Measurements from ENCODE around the gene RIPOR3. TPM values are rescaled to one million over a fixed set of nuclear protein-coding genes. Genes with fewer than 3 reads are reported as not detected.
"Not testable (repeated sequence)": the region's sequence is repeated elsewhere in the genome, so short reads cannot be mapped to it uniquely, and the experiment has no call there.

RIPOR3 gene
- total and polyA plus RNA-seq, 4 donors: 5.6 to 90.3 (median 16.3) TPM

DNA sequence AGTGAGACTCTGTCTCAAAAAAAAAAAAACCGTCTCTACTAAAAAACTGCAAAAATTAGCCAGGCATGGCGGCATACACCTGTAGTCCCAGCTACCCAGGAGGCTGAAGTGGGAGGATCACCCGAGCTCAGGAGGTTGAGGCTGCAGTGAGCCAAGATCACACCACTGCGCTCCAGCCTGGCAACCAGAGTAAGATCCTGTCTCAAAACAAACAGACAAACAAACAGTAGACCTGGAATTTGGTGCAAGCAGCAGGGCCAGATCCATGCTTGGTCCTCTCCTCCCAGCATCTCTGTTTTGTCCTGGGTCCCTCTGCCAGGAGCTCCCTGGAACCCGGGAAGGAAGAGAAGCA lies 11.6 kb downstream of the RIPOR3 start:
- TF ChIP-seq, protein P1, sequence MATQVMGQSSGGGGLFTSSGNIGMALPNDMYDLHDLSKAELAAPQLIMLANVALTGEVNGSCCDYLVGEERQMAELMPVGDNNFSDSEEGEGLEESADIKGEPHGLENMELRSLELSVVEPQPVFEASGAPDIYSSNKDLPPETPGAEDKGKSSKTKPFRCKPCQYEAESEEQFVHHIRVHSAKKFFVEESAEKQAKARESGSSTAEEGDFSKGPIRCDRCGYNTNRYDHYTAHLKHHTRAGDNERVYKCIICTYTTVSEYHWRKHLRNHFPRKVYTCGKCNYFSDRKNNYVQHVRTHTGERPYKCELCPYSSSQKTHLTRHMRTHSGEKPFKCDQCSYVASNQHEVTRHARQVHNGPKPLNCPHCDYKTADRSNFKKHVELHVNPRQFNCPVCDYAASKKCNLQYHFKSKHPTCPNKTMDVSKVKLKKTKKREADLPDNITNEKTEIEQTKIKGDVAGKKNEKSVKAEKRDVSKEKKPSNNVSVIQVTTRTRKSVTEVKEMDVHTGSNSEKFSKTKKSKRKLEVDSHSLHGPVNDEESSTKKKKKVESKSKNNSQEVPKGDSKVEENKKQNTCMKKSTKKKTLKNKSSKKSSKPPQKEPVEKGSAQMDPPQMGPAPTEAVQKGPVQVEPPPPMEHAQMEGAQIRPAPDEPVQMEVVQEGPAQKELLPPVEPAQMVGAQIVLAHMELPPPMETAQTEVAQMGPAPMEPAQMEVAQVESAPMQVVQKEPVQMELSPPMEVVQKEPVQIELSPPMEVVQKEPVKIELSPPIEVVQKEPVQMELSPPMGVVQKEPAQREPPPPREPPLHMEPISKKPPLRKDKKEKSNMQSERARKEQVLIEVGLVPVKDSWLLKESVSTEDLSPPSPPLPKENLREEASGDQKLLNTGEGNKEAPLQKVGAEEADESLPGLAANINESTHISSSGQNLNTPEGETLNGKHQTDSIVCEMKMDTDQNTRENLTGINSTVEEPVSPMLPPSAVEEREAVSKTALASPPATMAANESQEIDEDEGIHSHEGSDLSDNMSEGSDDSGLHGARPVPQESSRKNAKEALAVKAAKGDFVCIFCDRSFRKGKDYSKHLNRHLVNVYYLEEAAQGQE (IDR thresholded peaks at IDR 0.05): peak; percentile 15
- TF ChIP-seq NR2F2 (IDR thresholded peaks at IDR 0.05) (no peak), RAD21 (IDR thresholded peaks at IDR 0.05) (no peak), TAF1 (conservative IDR thresholded peaks at IDR 0.05) (no peak)
- Histone ChIP-seq H3K4me1 (ENCODE audit: control insufficient read depth in 4 of 4, insufficient read depth in 4 of 4, low read length in 3 of 4) (peaks cover 9 to 22% (median 21%) of the 10 kb centered on the region in 4 donors), H3K27me3 (ENCODE audit: control insufficient read depth in 4 of 4, insufficient read depth in 4 of 4, low read length in 3 of 4) (no peaks in the 10 kb centered on the region), H3K4me3 (ENCODE audit: low read depth in 1 of 3, low read length in 3 of 3) (no peak overlapping the region), H3K36me3 (ENCODE audit: control insufficient read depth in 4 of 4, insufficient read depth in 3 of 4, low read depth in 1 of 4, low read length in 3 of 4) (no peaks in the 10 kb centered on the region), H3K27ac (ENCODE audit: low read depth in 1 of 2, low read length in 2 of 2) (peak overlapping the region; percentile 78 to 86), H3K9ac (ENCODE audit: low read depth in 1 of 2, low read length in 2 of 2) (peak overlapping the region in 1 of 2 donors; percentile 64), H3K9me3 (ENCODE audit: control insufficient read depth in 4 of 4, low read length in 3 of 4) (no peaks in the 10 kb centered on the region)
- no peak for DNase-seq (ENCODE audit: low spot score)
- WGBS: 47% methylated on average over 5 of the region's 5 CpGs

DNA sequence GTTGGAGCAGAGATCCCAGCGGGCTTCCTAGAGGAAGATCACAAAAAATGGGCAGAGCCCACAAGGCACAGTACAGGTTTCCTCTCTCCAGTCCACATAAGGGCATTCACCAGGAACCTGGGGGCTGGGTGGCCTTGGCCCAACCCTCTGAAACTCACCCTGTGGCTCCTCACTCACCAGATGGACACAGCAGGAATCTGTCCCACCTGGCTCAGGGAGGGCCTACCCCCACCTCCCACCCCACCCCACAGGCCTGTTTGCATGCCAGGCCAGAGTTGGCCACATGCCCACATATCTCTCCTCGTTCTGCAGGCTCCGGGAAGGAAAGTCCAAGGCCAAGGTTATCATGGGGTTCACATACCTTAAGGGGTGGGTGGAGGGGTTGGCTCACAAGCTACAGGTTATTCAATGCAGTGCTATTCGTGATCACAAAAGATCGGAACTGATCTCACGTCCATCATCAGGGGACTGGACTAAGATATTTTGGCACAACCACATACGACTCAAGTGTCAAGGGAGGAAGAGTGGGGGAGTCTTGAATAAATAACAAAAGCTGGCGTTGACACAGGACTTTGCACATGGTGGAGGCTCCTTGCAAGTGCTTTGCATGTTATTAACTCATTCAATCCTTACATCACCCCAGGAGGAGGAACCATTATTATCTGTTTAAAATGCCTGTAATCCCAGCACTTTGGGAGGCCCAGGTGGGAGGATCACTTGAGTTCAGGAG lies 13.0 kb downstream of the RIPOR3 start:
- 53% methylated on average over 8 of the region's 8 CpGs for WGBS
- no peak overlapping the region for H3K4me3 ChIP-seq (ENCODE audit: low read depth in 1 of 3, low read length in 3 of 3)
- peak in 1 of 2 donors; percentile 18 for TF ChIP-seq HNF4A (conservative IDR thresholded peaks at IDR 0.05)
- TF ChIP-seq JUND (IDR thresholded peaks at IDR 0.05): no peak
- no peak for TF ChIP-seq SP1 (IDR thresholded peaks at IDR 0.05)
- no peak for TF ChIP-seq HNF4G (IDR thresholded peaks at IDR 0.05)
- no peak for TF ChIP-seq GABPA (IDR thresholded peaks at IDR 0.05 in 1 of 2, conservative IDR thresholded peaks at IDR 0.05 in 1 of 2)
- peak; percentile 90 for TF ChIP-seq NR2F2 (IDR thresholded peaks at IDR 0.05)
- TF ChIP-seq, protein P2, sequence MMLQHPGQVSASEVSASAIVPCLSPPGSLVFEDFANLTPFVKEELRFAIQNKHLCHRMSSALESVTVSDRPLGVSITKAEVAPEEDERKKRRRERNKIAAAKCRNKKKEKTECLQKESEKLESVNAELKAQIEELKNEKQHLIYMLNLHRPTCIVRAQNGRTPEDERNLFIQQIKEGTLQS (IDR thresholded peaks at IDR 0.05): no peak
- TF ChIP-seq RAD21 (IDR thresholded peaks at IDR 0.05): no peak
- no peak for TF ChIP-seq EGR1 (IDR thresholded peaks at IDR 0.05; ENCODE audit: low read depth in 2 of 2)
- H3K9ac ChIP-seq (ENCODE audit: low read depth in 1 of 2, low read length in 2 of 2): no peak overlapping the region
- peaks cover 9 to 23% (median 22%) of the 10 kb centered on the region in 4 donors for H3K4me1 ChIP-seq (ENCODE audit: control insufficient read depth in 4 of 4, insufficient read depth in 4 of 4, low read length in 3 of 4)
- no peaks in the 10 kb centered on the region for H3K27me3 ChIP-seq (ENCODE audit: control insufficient read depth in 4 of 4, insufficient read depth in 4 of 4, low read length in 3 of 4)
- H3K9me3 ChIP-seq (ENCODE audit: control insufficient read depth in 4 of 4, low read length in 3 of 4): no peaks in the 10 kb centered on the region
- no peak for DNase-seq (ENCODE audit: low spot score)
- H3K36me3 ChIP-seq (ENCODE audit: control insufficient read depth in 4 of 4, insufficient read depth in 3 of 4, low read depth in 1 of 4, low read length in 3 of 4): no peaks in the 10 kb centered on the region
- peak overlapping the region in 1 of 2 donors; percentile 17 for H3K27ac ChIP-seq (ENCODE audit: low read depth in 1 of 2, low read length in 2 of 2)

DNA sequence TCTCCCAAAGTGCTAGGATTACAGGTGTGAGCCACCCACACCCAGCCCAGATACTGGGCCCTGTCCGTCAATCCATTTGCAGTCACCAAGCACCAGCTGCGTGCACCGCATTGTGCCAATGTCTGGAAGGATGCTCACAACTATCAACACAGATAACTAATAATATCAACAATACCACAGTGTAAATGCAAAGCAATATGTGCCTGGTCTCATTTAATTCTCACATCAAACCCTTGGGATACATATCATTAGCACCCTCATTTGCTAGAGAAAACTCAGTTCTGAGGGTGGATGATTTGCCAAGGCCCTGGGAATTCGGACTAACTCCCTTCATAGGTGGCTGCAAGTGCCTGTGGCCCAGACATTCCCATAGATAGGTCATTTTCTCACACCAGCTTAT lies 14.5 kb downstream of the RIPOR3 start:
- Histone ChIP-seq H3K9ac (ENCODE audit: low read depth in 1 of 2, low read length in 2 of 2) (no peak overlapping the region), H3K4me1 (ENCODE audit: control insufficient read depth in 4 of 4, insufficient read depth in 4 of 4, low read length in 3 of 4) (peaks cover 9 to 24% (median 22%) of the 10 kb centered on the region in 4 donors), H3K9me3 (ENCODE audit: control insufficient read depth in 4 of 4, low read length in 3 of 4) (no peaks in the 10 kb centered on the region), H3K4me3 (ENCODE audit: low read depth in 1 of 3, low read length in 3 of 3) (no peak overlapping the region), H3K27ac (ENCODE audit: low read depth in 1 of 2, low read length in 2 of 2) (no peak overlapping the region), H3K27me3 (ENCODE audit: control insufficient read depth in 4 of 4, insufficient read depth in 4 of 4, low read length in 3 of 4) (no peaks in the 10 kb centered on the region), H3K36me3 (ENCODE audit: control insufficient read depth in 4 of 4, insufficient read depth in 3 of 4, low read depth in 1 of 4, low read length in 3 of 4) (no peaks in the 10 kb centered on the region)
- 84% methylated on average over 4 of the region's 4 CpGs for WGBS
- no peak for DNase-seq (ENCODE audit: low spot score)
- TF ChIP-seq GABPA (IDR thresholded peaks at IDR 0.05 in 1 of 2, conservative IDR thresholded peaks at IDR 0.05 in 1 of 2) (no peak), JUND (IDR thresholded peaks at IDR 0.05) (no peak), RAD21 (IDR thresholded peaks at IDR 0.05) (no peak), SP1 (IDR thresholded peaks at IDR 0.05) (no peak), HNF4A (conservative IDR thresholded peaks at IDR 0.05) (no peak), TAF1 (conservative IDR thresholded peaks at IDR 0.05) (no peak), FOXA2 (IDR thresholded peaks at IDR 0.05) (no peak), FOXA1 (IDR thresholded peaks at IDR 0.05) (no peak), HNF4G (IDR thresholded peaks at IDR 0.05) (no peak)
- TF ChIP-seq, protein P3, sequence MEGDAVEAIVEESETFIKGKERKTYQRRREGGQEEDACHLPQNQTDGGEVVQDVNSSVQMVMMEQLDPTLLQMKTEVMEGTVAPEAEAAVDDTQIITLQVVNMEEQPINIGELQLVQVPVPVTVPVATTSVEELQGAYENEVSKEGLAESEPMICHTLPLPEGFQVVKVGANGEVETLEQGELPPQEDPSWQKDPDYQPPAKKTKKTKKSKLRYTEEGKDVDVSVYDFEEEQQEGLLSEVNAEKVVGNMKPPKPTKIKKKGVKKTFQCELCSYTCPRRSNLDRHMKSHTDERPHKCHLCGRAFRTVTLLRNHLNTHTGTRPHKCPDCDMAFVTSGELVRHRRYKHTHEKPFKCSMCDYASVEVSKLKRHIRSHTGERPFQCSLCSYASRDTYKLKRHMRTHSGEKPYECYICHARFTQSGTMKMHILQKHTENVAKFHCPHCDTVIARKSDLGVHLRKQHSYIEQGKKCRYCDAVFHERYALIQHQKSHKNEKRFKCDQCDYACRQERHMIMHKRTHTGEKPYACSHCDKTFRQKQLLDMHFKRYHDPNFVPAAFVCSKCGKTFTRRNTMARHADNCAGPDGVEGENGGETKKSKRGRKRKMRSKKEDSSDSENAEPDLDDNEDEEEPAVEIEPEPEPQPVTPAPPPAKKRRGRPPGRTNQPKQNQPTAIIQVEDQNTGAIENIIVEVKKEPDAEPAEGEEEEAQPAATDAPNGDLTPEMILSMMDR (IDR thresholded peaks at IDR 0.05; ENCODE audit: low read depth, low read length, missing input control): no peak
- TF ChIP-seq, protein P2 (IDR thresholded peaks at IDR 0.05): no peak
- TF ChIP-seq, protein P4, sequence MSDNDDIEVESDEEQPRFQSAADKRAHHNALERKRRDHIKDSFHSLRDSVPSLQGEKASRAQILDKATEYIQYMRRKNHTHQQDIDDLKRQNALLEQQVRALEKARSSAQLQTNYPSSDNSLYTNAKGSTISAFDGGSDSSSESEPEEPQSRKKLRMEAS (IDR thresholded peaks at IDR 0.05): no peak

DNA sequence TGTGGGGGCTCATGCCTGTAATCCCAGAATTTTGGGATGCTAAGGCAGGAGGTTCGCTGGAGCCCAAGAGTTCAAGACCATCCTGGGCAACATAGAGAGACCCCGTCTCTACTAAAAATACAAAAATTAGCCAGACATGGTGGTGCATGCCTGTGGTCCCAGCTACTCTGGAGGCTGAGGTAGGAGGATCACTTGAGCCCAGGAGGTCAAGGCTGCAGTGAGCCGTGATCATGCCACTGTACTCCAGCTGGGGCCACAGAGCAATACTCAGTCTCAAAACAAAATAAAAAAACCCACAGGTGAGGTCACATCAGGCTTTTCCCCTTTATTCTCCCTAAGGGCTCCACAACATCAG lies 15.0 kb downstream of the RIPOR3 start:
- Histone ChIP-seq H3K27ac (ENCODE audit: low read depth in 1 of 2, low read length in 2 of 2) (peak overlapping the region in 1 of 2 donors; percentile 36), H3K4me1 (ENCODE audit: control insufficient read depth in 4 of 4, insufficient read depth in 4 of 4, low read length in 3 of 4) (peaks cover 9 to 21% (median 20%) of the 10 kb centered on the region in 4 donors)
- not testable (repeated sequence) for H3K4me3 ChIP-seq (ENCODE audit: low read depth in 1 of 3, low read length in 3 of 3); H3K9me3 ChIP-seq (ENCODE audit: control insufficient read depth in 4 of 4, low read length in 3 of 4); H3K9ac ChIP-seq (ENCODE audit: low read depth in 1 of 2, low read length in 2 of 2); H3K27me3 ChIP-seq (ENCODE audit: control insufficient read depth in 4 of 4, insufficient read depth in 4 of 4, low read length in 3 of 4); DNase-seq (ENCODE audit: low spot score); H3K36me3 ChIP-seq (ENCODE audit: control insufficient read depth in 4 of 4, insufficient read depth in 3 of 4, low read depth in 1 of 4, low read length in 3 of 4)
- WGBS: 94% methylated on average over 3 of the region's 3 CpGs

Measured in liver (tissue), 9 donors.